Right lobe of liver (tissue), 6 donors: ENCODE results near the gene ARHGAP42. TPM values are rescaled to one million over a fixed set of nuclear protein-coding genes. Genes with fewer than 3 reads are reported as not detected.

Experiments
- ATAC-seq, 4 donors: fragments of 200-7000 bp; cut with Tn5 transposase; one replicate each; pipeline ENCODE4 v1.9.1; 2020; ENCODE audit warnings: mild to moderate bottlenecking in 4 of 4, moderate library complexity in 4 of 4
- DNase-seq, 3 donors: peaks; one replicate each; pipeline ENCODE4 v3.0.0-alpha.2; 2020
- H3K27ac ChIP-seq, 3 donors: fragments of 200-600 bp; one replicate each; pipeline ENCODE4 v1.8.0; 2022
- H3K27me3 ChIP-seq, 2 donors: fragments of 200-600 bp; one replicate each; pipeline ENCODE4 v1.8.0; 2022
- H3K36me3 ChIP-seq, 4 donors: fragments of 200-600 bp; sonication (generic) in 1 of 4; one replicate each; pipeline versions ENCODE4 v1.5.1 to v1.8.0; 2017 to 2022; ENCODE audit warnings: control low read depth in 1 of 4
- H3K4me1 ChIP-seq, 4 donors: fragments of 200-600 bp; sonication (generic) in 1 of 4; one replicate each; pipeline versions ENCODE4 v1.5.1 to v1.8.0; 2017 to 2022; ENCODE audit warnings: control low read depth in 1 of 4
- H3K4me3 ChIP-seq, 3 donors: fragments of 200-600 bp; one replicate each; pipeline ENCODE4 v1.8.0; 2022
- H3K9me3 ChIP-seq, 4 donors: fragments of 200-600 bp; sonication (generic) in 1 of 4; one replicate each; pipeline versions ENCODE4 v1.5.1 to v1.8.0; 2017 to 2022; ENCODE audit warnings: control low read depth in 1 of 4
- POLR2A ChIP-seq: fragments of 450-650 bp; IDR thresholded peaks from one replicate; pipeline ENCODE4 v1.6.1; 2017; ENCODE audit warnings: antibody characterized with exemption, mild to moderate bottlenecking
- WGBS: methylation state at CpG from one replicate; pipeline ENCODE4 v1.1.6; 2018; ENCODE audit warnings: low coverage, low lambda C conversion rate; ENCODE audit not compliant: insufficient coverage; ENCODE audit errors: missing lambda C conversion rate; 5-methylcytosine and 5-hydroxymethylcytosine counted together
- intact Hi-C, 2 donors: fragments of 100-400 bp; cut with DNase I; formaldehyde crosslinking; loops; one replicate each; pipeline versions ENCODE4 v1.11.2 to v1.14.1; 2022
- long read RNA-seq: library from polyadenylated mRNA; unstranded; transcript quantifications from one replicate; pipeline ENCODE4 v2.0.0, GENCODE V29; 2019
- total RNA-seq, 6 experiments: library from RNA; depleted of rRNA in 2 of 6; stranded (reverse); fragments of >200 nt in 2 of 6; fragmentation: NEBNext Ultra II Directional in 3 of 6; extraction: Animal tissue kit (Norgen Biotek cat#: 25700) in 3 of 6; gene quantifications; one replicate each; pipeline versions ENCODE4 v1.1.0 to v1.2.4, GENCODE V29; 2016 to 2023
- TF ChIP-seq, protein P1 (sequence below), 4 donors: fragments of 200-600 bp in 3 of 4; fragments of 450-650 bp in 1 of 4; IDR thresholded peaks; one replicate each; pipeline versions ENCODE4 v1.5.1 to v1.8.0; 2016 to 2022; ENCODE audit warnings: antibody characterized with exemption in 4 of 4, mild to moderate bottlenecking in 2 of 4
- donor health status: DM: no; HTN: yes; CAD: no.
- donor health status: DM: no; HTN: no; CAD: no.
- donor health status: DM: no; HTN: no; CAD: no.
- donor health status: DM: no; HTN: yes; CAD: no.
- donor health status: DM: no; HTN: yes; CAD: no.

ARHGAP42 gene, protein sequence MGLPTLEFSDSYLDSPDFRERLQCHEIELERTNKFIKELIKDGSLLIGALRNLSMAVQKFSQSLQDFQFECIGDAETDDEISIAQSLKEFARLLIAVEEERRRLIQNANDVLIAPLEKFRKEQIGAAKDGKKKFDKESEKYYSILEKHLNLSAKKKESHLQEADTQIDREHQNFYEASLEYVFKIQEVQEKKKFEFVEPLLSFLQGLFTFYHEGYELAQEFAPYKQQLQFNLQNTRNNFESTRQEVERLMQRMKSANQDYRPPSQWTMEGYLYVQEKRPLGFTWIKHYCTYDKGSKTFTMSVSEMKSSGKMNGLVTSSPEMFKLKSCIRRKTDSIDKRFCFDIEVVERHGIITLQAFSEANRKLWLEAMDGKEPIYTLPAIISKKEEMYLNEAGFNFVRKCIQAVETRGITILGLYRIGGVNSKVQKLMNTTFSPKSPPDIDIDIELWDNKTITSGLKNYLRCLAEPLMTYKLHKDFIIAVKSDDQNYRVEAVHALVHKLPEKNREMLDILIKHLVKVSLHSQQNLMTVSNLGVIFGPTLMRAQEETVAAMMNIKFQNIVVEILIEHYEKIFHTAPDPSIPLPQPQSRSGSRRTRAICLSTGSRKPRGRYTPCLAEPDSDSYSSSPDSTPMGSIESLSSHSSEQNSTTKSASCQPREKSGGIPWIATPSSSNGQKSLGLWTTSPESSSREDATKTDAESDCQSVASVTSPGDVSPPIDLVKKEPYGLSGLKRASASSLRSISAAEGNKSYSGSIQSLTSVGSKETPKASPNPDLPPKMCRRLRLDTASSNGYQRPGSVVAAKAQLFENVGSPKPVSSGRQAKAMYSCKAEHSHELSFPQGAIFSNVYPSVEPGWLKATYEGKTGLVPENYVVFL
- total RNA-seq = 10 to 100 TPM in 4 of 6 experiments, 1 to 10 TPM in 2; 8.7 to 15.8 (median 13.1) TPM
- long read RNA-seq, partial matches to known transcripts = 0 of 1 reads
- long read RNA-seq, other reads (novel, unspliced or antisense) = 1 of 1 reads

DNA sequence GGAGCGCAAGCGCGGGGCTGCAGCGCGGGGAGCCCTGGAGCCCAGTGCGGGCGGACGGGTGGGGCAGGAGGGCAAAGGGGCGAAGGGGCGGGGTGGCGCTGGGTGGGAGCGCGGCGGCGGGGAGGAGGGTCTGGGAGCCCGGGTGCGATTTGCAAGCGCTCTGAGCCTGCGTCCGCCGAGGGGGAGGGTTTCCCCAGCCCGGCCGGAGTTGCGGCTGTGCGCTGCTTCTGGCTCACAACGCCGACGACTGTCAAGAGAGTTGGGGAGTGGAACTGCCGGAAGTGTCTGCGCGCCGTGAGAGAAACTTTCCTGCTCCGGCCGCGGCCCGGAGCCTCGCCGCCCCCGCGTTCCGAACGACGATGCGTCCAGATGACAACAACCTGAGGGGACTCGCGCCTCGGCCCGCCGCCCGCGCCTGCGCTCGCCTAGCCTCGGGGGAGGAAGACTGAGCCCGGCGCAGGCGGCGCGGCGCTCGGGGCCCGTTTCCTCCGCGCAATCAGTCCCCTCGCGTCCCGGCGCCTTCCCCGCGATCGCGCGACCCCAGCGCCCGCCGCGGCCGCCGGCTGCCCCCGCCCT, at the start of gene ARHGAP42:
Gene ARHGAP42, plus strand, starts transcription at position 235 of the 576 bp plus-strand sequence. CDS start 391 bp downstream, outside the sequence.
- intact Hi-C loops = loop anchor here in 1 of 2 donors (10.0 kb wide), 1 partner anchor 168 kb away; no protein-coding TSS in a partner anchor
- ATAC-seq = peak; percentile 73 to 91 (median 84)

DNA sequence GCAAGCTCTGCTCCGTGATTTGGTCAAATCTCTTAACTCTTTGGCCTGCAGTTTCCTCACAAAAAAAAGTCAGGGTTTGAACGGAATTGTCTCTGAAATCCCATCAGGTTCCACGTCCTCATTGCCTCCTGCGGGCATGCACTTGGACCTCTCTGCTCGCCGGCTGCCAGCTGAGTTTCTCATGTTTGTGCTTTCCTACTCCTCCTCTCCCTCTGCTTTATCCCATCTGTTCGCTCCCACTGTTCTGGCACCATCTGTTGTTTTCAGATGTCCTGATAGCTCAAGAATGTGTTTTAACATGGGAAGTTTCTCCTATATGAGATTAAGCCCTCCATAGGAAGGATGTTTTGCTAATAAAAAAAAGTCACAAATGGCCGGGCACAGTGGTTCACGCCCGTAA, 49.4 kb upstream of the ARHGAP42 start:
- DNase-seq = no peak
- intact Hi-C loops = no loop called here
- no peak overlapping the region for H3K27ac ChIP-seq

More for the DNA sequence above, at the start of gene ARHGAP42:
- Histone ChIP-seq H3K36me3 (no peaks in the 10 kb centered on the region), H3K27me3 (no peaks in the 10 kb centered on the region), H3K27ac (peak within 1 kb of the TSS; percentile 76 to 87 (median 83)), H3K4me1 (peaks cover 0 to 34% (median 8%) of the 10 kb centered on the region in 4 donors), H3K9me3 (no peaks in the 10 kb centered on the region), H3K4me3 (peak within 1 kb of the TSS; percentile 61 to 71 (median 70))
- peak; percentile 82 to 88 (median 85) for DNase-seq
- WGBS = 0% methylated on average over 22 of the region's 80 CpGs
- TF ChIP-seq POLR2A = peak; percentile 68
- TF ChIP-seq, protein P1, sequence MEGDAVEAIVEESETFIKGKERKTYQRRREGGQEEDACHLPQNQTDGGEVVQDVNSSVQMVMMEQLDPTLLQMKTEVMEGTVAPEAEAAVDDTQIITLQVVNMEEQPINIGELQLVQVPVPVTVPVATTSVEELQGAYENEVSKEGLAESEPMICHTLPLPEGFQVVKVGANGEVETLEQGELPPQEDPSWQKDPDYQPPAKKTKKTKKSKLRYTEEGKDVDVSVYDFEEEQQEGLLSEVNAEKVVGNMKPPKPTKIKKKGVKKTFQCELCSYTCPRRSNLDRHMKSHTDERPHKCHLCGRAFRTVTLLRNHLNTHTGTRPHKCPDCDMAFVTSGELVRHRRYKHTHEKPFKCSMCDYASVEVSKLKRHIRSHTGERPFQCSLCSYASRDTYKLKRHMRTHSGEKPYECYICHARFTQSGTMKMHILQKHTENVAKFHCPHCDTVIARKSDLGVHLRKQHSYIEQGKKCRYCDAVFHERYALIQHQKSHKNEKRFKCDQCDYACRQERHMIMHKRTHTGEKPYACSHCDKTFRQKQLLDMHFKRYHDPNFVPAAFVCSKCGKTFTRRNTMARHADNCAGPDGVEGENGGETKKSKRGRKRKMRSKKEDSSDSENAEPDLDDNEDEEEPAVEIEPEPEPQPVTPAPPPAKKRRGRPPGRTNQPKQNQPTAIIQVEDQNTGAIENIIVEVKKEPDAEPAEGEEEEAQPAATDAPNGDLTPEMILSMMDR (IDR thresholded peaks at IDR 0.05) = no peak

DNA sequence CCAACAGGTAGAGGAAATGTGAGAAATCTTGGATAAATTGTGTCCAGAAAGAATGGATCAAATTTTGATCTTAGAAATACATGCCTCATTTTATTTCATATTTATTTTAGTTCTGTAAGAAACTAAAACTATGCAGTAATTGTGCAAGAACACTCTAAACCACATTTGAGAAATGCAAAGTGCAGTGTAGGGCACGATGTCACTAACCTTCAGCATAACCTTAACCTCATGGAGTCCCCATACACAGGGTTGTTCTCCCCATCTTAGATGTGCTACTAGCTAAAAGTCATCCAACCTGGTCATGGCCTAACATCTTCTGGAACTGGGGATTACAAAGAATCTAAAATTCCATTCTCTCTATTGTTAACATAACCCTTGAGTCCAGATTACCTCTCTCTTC, 48.4 kb upstream of the ARHGAP42 start:
- no peaks in the 10 kb centered on the region for H3K27me3 ChIP-seq
- H3K4me3 ChIP-seq = no peak overlapping the region
- no peaks in the 10 kb centered on the region for H3K36me3 ChIP-seq
- ATAC-seq = peak in 3 of 4 donors; percentile 10 to 48 (median 44)
- no peak for DNase-seq
- peak overlapping the region in 2 of 3 donors; percentile 2 to 26 for H3K27ac ChIP-seq
- intact Hi-C loops = no loop called here
- no peaks in the 10 kb centered on the region for H3K9me3 ChIP-seq
- WGBS = 44% methylated on average over 1 of the region's 1 CpG
- H3K4me1 ChIP-seq = peaks cover 0 to 5% (median 0%) of the 10 kb centered on the region in 4 donors
- no peak for TF ChIP-seq POLR2A
- TF ChIP-seq, protein P1 (IDR thresholded peaks at IDR 0.05) = no peak

More for the DNA sequence above, 49.4 kb upstream of the ARHGAP42 start:
- Histone ChIP-seq H3K27me3 (no peaks in the 10 kb centered on the region), H3K9me3 (no peaks in the 10 kb centered on the region), H3K4me3 (no peak overlapping the region), H3K36me3 (no peaks in the 10 kb centered on the region), H3K4me1 (peaks cover 0 to 14% (median 0%) of the 10 kb centered on the region in 4 donors)
- WGBS = 78% methylated on average over 10 of the region's 10 CpGs
- ATAC-seq = no peak
- TF ChIP-seq POLR2A = no peak
- TF ChIP-seq, protein P1 (IDR thresholded peaks at IDR 0.05) = no peak

DNA sequence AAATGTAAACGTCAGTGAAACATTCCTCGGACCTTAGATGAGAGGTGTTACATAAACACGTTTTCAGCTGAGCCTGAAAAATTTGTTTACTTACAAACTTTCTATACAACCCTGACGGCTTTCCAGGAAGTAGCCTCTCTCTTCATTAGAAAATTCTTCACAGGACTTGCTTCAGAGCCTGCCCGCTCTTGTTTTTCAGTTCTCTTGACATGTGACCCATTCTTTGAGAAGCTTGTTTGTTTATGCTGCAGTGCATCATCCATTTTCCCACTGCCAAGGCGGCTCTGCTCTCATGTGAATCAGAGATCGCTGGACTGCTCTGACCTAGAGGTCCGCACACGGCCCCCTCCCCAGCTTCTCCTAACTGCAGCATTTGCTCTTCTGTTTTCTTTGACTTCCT, 47.9 kb upstream of the ARHGAP42 start:
- DNase-seq = peak in 1 of 3 donors; percentile 18
- 24% methylated on average over 9 of the region's 9 CpGs for WGBS
- intact Hi-C loops = no loop called here
- no peaks in the 10 kb centered on the region for H3K36me3 ChIP-seq
- peak overlapping the region in 2 of 3 donors; percentile 2 to 26 for H3K27ac ChIP-seq
- no peak overlapping the region for H3K4me3 ChIP-seq
- H3K27me3 ChIP-seq = no peaks in the 10 kb centered on the region
- H3K9me3 ChIP-seq = no peaks in the 10 kb centered on the region
- ATAC-seq = peak in 3 of 4 donors; percentile 59 to 88 (median 67)
- H3K4me1 ChIP-seq = peaks cover 0 to 3% (median 0%) of the 10 kb centered on the region in 4 donors
- TF ChIP-seq, protein P1 (IDR thresholded peaks at IDR 0.05) = no peak
- no peak for TF ChIP-seq POLR2A
